Ovary (tissue), 9 donors: ENCODE data around the gene UBE2I. TPM values are rescaled to one million over a fixed set of nuclear protein-coding genes. Genes with fewer than 3 reads are reported as not detected.

Experiments used
- DNase-seq, 5 donors: peaks; one replicate each; pipeline ENCODE4 v3.0.0-alpha.2; 2019 to 2020
- H3K27ac ChIP-seq, 2 donors: fragments of 200-600 bp; one replicate each; pipeline versions ENCODE4 v1.5.1 to v1.8.0; 2019 to 2022
- H3K27me3 ChIP-seq: fragments of 200-600 bp; one replicate; pipeline ENCODE4 v1.8.0; 2022
- H3K36me3 ChIP-seq: fragments of 200-600 bp; sonication (generic); one replicate; pipeline ENCODE4 v1.5.1; 2019
- H3K4me1 ChIP-seq: one replicate; pipeline ENCODE4 v1.8.1; 2013; ENCODE audit warnings: mild to moderate bottlenecking, moderate library complexity; ENCODE audit not compliant: insufficient read depth
- H3K4me3 ChIP-seq: fragments of 200-600 bp; sonication (generic); one replicate; pipeline ENCODE4 v1.5.1; 2017
- H3K9me3 ChIP-seq, 2 donors: fragments of 200-600 bp in 1 of 2; sonication (generic) in 1 of 2; one replicate each; pipeline versions ENCODE4 v1.5.1 to v1.8.1; 2013 to 2019; ENCODE audit warnings: mild to moderate bottlenecking in 1 of 2, moderate library complexity in 1 of 2
- EP300 ChIP-seq: sonication (generic); formaldehyde crosslinking; IDR thresholded peaks from one replicate; pipeline ENCODE4 v1.6.1; 2017; ENCODE audit warnings: antibody characterized with exemption
- POLR2A ChIP-seq: fragments of 450-650 bp; IDR thresholded peaks from one replicate; pipeline ENCODE4 v1.6.1; 2017; ENCODE audit warnings: antibody characterized with exemption, mild to moderate bottlenecking, moderate library complexity
- WGBS, 3 donors: extraction: QIAGEN DNeasy Blood & Tissue Kit in 1 of 3; methylation state at CpG; one replicate each; pipeline versions ENCODE4 v1.1.5 to v1.1.7; 2013 to 2017; 5-methylcytosine and 5-hydroxymethylcytosine counted together
- intact Hi-C, 4 donors: fragments of 100-400 bp; cut with DNase I; formaldehyde crosslinking; loops; one replicate each; pipeline versions ENCODE4 v1.11.0 to v1.15.1; 2022 to 2023
- polyA plus RNA-seq, 2 donors: library from polyadenylated mRNA; stranded (reverse); fragments of 200-250 nt in 1 of 2; fragments of 350-450 nt in 1 of 2; fragmentation: Illumina TruSeq in 1 of 2; extraction: RNeasy Lipid Tissue Mini Kit (QIAGEN cat#74804) in 1 of 2; gene quantifications; one replicate each; pipeline ENCODE4 v1.2.3, GENCODE V29; 2013 to 2014
- total RNA-seq, 7 donors: library from RNA; depleted of rRNA in 2 of 7; stranded (reverse); fragments of >200 nt in 2 of 7; fragmentation: NEBNext Ultra II Directional in 3 of 7; extraction: Animal tissue kit (Norgen Biotek cat#: 25700) in 3 of 7; gene quantifications; one replicate each; pipeline versions ENCODE4 v1.1.0 to v1.2.4, GENCODE V29; 2016 to 2023
- TF ChIP-seq, protein P1 (sequence below), 3 donors: fragments of 450-650 bp in 2 of 3; fragments of 200-600 bp in 1 of 3; IDR thresholded peaks; one replicate each; pipeline versions ENCODE4 v1.5.1 to v1.8.0; 2016 to 2022; ENCODE audit warnings: antibody characterized with exemption in 3 of 3, mild to moderate bottlenecking in 1 of 3
- donor health status: DM: no; HTN: no; CAD: no; lungs with moderate emphysema.
- donor health status: DM: no; HTN: no; CAD: no.
- donor health status: Bipolar disorder and iron deficiency.
- donor health status: DM: yes; HTN: yes; CAD: no.
- donor health status: DM: no; HTN: no; CAD: no.
- donor health status: DM: yes; HTN: yes; CAD: no.

The UBE2I gene
- total and polyA plus RNA-seq, 9 donors: 63.9 to 258 (median 145) TPM

DNA sequence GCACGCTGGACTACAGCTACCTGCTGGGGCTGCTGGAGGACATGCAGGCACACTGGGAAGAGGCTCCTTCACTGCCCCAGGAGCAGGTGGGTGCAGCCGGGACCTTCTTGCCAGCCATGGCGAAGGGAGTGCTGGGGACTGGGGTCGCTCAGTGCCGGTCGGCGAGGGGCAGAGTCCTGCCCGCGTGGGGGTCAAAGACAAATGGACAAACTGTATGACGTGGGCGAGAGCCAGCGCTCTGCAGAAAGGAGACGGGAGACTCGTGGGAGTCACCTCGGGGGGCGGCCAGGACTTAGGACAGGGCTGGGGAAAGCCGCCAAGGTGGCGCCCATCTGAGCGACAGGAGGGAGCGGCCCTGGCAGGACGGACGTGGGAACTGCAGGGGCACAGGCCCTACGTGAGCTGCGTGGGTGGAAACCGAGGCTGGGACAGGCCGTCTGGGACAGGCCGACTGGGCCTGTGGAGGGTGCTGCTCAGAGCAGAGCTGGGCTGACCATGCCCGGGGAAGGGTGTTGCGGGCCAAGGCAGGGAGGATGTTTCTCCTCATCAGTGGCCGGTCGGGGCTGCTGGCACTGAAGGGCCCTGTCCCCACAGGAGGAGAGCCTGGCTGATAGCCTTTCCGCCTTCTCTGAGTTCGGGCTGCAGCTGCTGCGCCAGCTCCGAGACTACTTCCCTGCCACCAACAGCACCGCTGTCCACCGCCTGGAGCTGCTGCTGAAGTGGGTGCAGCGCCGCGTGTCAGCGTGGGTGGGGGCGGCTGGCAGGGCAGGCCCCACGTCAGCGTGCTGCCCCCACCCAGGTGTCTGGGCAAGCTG lies 34.2 kb downstream of the UBE2I start:
- H3K9me3 ChIP-seq: no peaks in the 10 kb centered on the region
- peaks cover 3% of the 10 kb centered on the region for H3K4me1 ChIP-seq
- 30 to 40% (median 38%) methylated on average over 44 of the region's 44 CpGs for WGBS, 3 donors
- TF ChIP-seq POLR2A (no peak), EP300 (no peak)
- TF ChIP-seq, protein P1, sequence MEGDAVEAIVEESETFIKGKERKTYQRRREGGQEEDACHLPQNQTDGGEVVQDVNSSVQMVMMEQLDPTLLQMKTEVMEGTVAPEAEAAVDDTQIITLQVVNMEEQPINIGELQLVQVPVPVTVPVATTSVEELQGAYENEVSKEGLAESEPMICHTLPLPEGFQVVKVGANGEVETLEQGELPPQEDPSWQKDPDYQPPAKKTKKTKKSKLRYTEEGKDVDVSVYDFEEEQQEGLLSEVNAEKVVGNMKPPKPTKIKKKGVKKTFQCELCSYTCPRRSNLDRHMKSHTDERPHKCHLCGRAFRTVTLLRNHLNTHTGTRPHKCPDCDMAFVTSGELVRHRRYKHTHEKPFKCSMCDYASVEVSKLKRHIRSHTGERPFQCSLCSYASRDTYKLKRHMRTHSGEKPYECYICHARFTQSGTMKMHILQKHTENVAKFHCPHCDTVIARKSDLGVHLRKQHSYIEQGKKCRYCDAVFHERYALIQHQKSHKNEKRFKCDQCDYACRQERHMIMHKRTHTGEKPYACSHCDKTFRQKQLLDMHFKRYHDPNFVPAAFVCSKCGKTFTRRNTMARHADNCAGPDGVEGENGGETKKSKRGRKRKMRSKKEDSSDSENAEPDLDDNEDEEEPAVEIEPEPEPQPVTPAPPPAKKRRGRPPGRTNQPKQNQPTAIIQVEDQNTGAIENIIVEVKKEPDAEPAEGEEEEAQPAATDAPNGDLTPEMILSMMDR (IDR thresholded peaks at IDR 0.05): no peak
- intact Hi-C loops: no loop called here
- H3K4me3 ChIP-seq: no peak overlapping the region
- no peaks in the 10 kb centered on the region for H3K27me3 ChIP-seq
- H3K36me3 ChIP-seq: no peaks in the 10 kb centered on the region
- no peak overlapping the region for H3K27ac ChIP-seq
- DNase-seq: no peak

DNA sequence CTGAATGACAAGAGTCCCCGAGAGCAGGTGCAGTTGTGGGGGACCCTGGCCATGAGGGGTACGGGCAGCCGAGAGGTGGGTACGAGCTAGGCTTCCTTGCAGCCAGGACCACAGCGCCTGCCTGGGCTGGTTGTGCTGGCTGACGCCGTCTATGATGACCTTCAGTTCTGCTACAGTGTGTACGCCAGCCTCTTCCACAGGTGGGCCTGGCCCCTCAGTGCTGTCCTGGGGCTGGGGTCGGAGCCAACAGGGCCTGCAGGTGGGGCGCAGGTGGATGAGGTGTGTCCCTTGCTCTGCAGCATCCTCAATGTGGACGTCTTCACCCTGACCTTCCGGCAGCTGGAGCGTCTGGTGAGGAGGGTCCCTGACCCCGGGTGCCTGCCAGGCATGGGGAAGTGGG lies 35.1 kb downstream of the UBE2I start:
- 74 to 81% (median 78%) methylated on average over 14 of the region's 14 CpGs for WGBS, 3 donors
- no peak overlapping the region for H3K27ac ChIP-seq
- H3K36me3 ChIP-seq: no peaks in the 10 kb centered on the region
- no peaks in the 10 kb centered on the region for H3K27me3 ChIP-seq
- H3K4me3 ChIP-seq: no peak overlapping the region
- no peak for TF ChIP-seq EP300
- TF ChIP-seq POLR2A: no peak
- TF ChIP-seq, protein P1 (IDR thresholded peaks at IDR 0.05): no peak
- intact Hi-C loops: no loop called here
- H3K9me3 ChIP-seq: no peaks in the 10 kb centered on the region
- no peak for DNase-seq
- H3K4me1 ChIP-seq: peaks cover 3% of the 10 kb centered on the region

DNA sequence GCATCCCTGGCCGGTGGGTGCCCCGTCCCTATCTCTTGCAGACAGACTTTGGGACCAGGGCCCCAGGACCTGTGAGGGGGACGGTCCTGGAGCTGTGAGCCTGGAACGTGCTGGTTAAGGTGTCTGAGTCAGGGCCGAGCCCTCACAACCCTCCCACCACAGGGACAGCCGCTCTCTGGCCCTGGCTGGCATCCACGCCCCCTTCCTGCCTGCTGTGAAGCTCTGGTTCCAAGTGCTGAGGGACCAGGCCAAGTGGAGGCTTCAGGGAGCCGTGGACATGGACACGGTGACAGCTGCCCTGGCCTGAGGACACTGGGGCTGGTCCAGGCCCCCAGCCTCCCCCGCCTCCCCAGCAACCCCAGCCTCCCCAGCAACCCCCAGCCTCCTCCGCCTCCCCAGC lies 35.7 kb downstream of the UBE2I start:
- Histone ChIP-seq H3K36me3 (no peaks in the 10 kb centered on the region), H3K27ac (no peak overlapping the region), H3K9me3 (no peaks in the 10 kb centered on the region), H3K4me3 (no peak overlapping the region), H3K4me1 (peaks cover 3% of the 10 kb centered on the region), H3K27me3 (no peaks in the 10 kb centered on the region)
- intact Hi-C loops: no loop called here
- WGBS, 3 donors: 41 to 55% (median 45%) methylated on average over 9 to 11 of the region's 11 CpGs
- TF ChIP-seq POLR2A (no peak), EP300 (no peak)
- TF ChIP-seq, protein P1 (IDR thresholded peaks at IDR 0.05): no peak
- no peak for DNase-seq

DNA sequence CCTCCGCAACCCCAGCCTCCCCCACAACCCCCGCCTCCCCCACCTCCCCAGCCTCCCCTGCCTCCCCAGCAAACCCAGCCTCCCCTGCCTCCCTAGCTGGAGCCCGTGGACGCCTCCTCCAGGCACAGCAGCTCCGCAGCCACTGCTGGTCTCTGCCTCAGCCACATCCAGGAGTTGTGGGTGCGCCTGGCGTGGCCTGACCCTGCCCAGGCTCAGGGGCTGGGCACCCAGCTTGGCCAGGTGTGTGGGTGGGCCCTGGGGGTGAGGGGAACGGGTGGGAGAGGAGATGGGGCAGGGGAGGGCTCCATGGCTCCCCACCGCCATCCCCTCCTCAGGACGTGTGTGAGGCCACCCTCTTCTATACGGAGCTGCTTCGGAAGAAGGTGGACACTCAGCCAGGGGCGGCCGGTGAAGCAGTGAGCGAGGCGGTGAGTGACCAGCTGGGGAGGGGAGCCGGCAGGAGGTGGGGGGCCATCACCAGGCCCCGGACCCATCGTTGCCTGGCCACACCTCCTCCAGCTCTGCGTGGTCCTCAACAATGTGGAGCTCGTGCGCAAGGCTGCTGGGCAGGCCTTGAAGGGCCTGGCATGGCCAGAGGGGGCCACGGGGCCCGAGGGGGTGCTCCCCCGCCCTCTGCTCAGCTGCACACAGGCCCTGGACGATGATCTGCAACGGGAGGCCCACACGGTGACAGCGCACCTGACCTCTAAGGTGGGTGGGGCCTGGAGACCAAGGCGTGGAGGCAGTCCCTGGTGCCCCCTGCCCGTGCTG lies 36.4 kb downstream of the UBE2I start:
- Histone ChIP-seq H3K4me1 (peaks cover 6% of the 10 kb centered on the region), H3K36me3 (no peaks in the 10 kb centered on the region), H3K4me3 (no peak overlapping the region), H3K27ac (no peak overlapping the region), H3K27me3 (no peaks in the 10 kb centered on the region), H3K9me3 (no peaks in the 10 kb centered on the region)
- intact Hi-C loops: no loop called here
- TF ChIP-seq, protein P1 (IDR thresholded peaks at IDR 0.05): no peak
- no peak for TF ChIP-seq POLR2A
- TF ChIP-seq EP300: no peak
- DNase-seq: no peak
- 43 to 67% (median 50%) methylated on average over 21 to 31 of the region's 31 CpGs for WGBS, 3 donors
